Measurements from ENCODE around the gene TRIB2. TPM values are rescaled to one million over a fixed set of nuclear protein-coding genes. Genes with fewer than 3 reads are reported as not detected.

TRIB2 gene
- polyA plus RNA-seq, 2 donors: 10.0 to 10.6 TPM

DNA sequence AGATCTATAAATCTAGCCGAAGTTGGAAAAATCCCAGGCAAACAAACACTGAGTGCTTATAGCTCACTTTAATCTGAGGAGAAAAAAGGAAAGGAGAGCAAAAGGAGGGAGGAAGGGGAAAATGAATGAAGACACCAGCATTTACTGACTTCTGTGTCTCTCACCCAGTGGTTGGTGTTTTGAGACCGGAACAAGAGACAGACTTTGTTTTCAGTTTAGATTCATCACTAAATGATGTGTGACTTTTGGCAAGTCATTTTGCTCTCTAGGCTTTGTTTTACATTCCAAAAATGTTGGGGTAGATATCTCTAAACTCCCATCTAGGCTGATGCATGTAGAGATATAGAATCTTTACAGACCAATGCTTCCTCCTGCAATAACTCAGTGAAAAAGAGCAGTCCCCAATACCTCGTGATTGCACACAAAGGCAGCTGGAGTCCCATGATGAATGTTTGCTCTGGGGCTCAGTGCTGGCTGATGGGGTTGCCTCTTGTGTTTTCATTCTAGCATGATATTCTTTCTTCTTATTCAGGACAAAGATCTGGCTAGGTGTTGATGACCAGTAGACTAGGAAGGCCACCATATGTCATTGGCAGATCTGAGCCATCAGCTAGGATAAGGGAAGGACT lies 51.4 kb downstream of the TRIB2 start:
- Histone ChIP-seq H3K36me3 (ENCODE audit: control insufficient read depth in 2 of 2, insufficient read depth in 2 of 2, low read length in 1 of 2) (no peaks in the 10 kb centered on the region), H3K9me3 (ENCODE audit: control insufficient read depth in 2 of 2, insufficient read depth in 1 of 2, low read depth in 1 of 2, low read length in 1 of 2) (no peaks in the 10 kb centered on the region), H3K4me3 (ENCODE audit: low read depth in 1 of 2, low read length in 2 of 2) (no peak overlapping the region), H3K27me3 (ENCODE audit: control insufficient read depth in 1 of 2, insufficient read depth in 2 of 2, low read length in 2 of 2) (no peaks in the 10 kb centered on the region), H3K27ac (ENCODE audit: low read depth in 2 of 2, low read length in 1 of 2) (no peak overlapping the region), H3K4me1 (ENCODE audit: control insufficient read depth in 2 of 2, insufficient read depth in 2 of 2, low read length in 1 of 2) (no peaks in the 10 kb centered on the region)
- 68 to 71% methylated on average over 3 of the region's 3 CpGs for WGBS, 2 donors

DNA sequence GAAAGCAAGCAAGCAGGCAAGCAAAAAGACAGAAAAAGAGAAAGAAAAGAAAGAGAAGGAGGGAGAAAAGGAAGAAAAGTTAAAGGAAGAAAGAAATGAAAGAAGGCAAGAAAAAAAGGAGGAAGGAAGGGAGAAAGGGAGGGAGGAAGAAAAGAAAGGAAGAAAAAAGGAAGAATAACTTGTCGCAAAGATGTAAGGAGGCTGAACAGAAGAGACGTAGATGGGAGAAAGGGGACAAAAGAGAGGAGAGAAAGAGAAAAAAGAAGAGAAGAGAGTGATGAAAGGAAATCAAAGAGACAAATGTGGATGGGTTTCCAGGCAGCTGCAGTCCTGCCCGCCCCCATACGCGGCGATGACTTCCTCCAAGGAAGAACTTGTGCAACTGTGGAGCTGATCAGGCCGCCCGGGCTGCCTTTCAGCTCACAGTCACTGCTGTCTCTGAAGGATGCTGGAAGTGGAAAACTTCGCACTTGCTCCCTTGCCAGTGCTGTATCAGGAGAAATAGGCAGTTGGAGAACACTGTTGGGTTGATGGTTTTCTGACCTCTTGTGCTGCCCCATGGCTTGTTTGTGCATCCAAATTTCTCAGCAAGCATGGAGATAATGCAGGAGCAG lies 52.9 kb downstream of the TRIB2 start:
- Histone ChIP-seq H3K27me3 (ENCODE audit: control insufficient read depth in 1 of 2, insufficient read depth in 2 of 2, low read length in 2 of 2) (no peaks in the 10 kb centered on the region), H3K9me3 (ENCODE audit: control insufficient read depth in 2 of 2, insufficient read depth in 1 of 2, low read depth in 1 of 2, low read length in 1 of 2) (no peaks in the 10 kb centered on the region), H3K4me1 (ENCODE audit: control insufficient read depth in 2 of 2, insufficient read depth in 2 of 2, low read length in 1 of 2) (no peaks in the 10 kb centered on the region), H3K36me3 (ENCODE audit: control insufficient read depth in 2 of 2, insufficient read depth in 2 of 2, low read length in 1 of 2) (no peaks in the 10 kb centered on the region), H3K4me3 (ENCODE audit: low read depth in 1 of 2, low read length in 2 of 2) (no peak overlapping the region), H3K27ac (ENCODE audit: low read depth in 2 of 2, low read length in 1 of 2) (no peak overlapping the region)
- 63 to 68% methylated on average over 9 of the region's 9 CpGs for WGBS, 2 donors

GRCh38 chr2:12770300-12770968 lies 53.7 kb downstream of the TRIB2 start:
- no peak overlapping the region for H3K27ac ChIP-seq (ENCODE audit: low read depth in 2 of 2, low read length in 1 of 2)
- no peaks in the 10 kb centered on the region for H3K27me3 ChIP-seq (ENCODE audit: control insufficient read depth in 1 of 2, insufficient read depth in 2 of 2, low read length in 2 of 2)
- no peaks in the 10 kb centered on the region for H3K4me1 ChIP-seq (ENCODE audit: control insufficient read depth in 2 of 2, insufficient read depth in 2 of 2, low read length in 1 of 2)
- no peaks in the 10 kb centered on the region for H3K36me3 ChIP-seq (ENCODE audit: control insufficient read depth in 2 of 2, insufficient read depth in 2 of 2, low read length in 1 of 2)
- WGBS, 2 donors: 79 to 80% methylated on average over 8 of the region's 8 CpGs
- H3K9me3 ChIP-seq (ENCODE audit: control insufficient read depth in 2 of 2, insufficient read depth in 1 of 2, low read depth in 1 of 2, low read length in 1 of 2): no peaks in the 10 kb centered on the region
- H3K4me3 ChIP-seq (ENCODE audit: low read depth in 1 of 2, low read length in 2 of 2): no peak overlapping the region

DNA sequence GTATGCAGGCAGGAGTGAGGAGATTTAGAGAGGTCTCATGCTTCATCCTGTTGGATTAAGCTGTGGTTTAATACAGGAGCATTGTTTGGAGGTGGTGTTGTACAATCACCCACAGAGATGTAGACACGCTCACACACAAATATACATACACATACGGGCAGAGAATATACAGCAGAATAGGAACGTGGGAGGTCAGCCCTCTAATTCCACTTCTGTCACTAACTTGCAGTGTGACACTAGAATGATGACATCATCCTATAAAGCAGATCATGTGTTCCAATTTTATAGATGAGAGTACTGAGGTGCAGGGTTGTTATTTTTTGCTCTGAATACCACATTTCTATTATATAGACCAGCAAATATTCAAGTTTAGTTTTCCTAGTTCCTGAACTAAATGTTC lies 54.4 kb downstream of the TRIB2 start:
- H3K9me3 ChIP-seq (ENCODE audit: control insufficient read depth in 2 of 2, insufficient read depth in 1 of 2, low read depth in 1 of 2, low read length in 1 of 2): no peaks in the 10 kb centered on the region
- H3K27ac ChIP-seq (ENCODE audit: low read depth in 2 of 2, low read length in 1 of 2): no peak overlapping the region
- no peaks in the 10 kb centered on the region for H3K4me1 ChIP-seq (ENCODE audit: control insufficient read depth in 2 of 2, insufficient read depth in 2 of 2, low read length in 1 of 2)
- 91 to 93% methylated on average over 3 of the region's 3 CpGs for WGBS, 2 donors
- H3K36me3 ChIP-seq (ENCODE audit: control insufficient read depth in 2 of 2, insufficient read depth in 2 of 2, low read length in 1 of 2): no peaks in the 10 kb centered on the region
- no peaks in the 10 kb centered on the region for H3K27me3 ChIP-seq (ENCODE audit: control insufficient read depth in 1 of 2, insufficient read depth in 2 of 2, low read length in 2 of 2)
- no peak overlapping the region for H3K4me3 ChIP-seq (ENCODE audit: low read depth in 1 of 2, low read length in 2 of 2)

GRCh38 chr2:12773586-12774394 lies 57.1 kb downstream of the TRIB2 start:
- Histone ChIP-seq H3K9me3 (ENCODE audit: control insufficient read depth in 2 of 2, insufficient read depth in 1 of 2, low read depth in 1 of 2, low read length in 1 of 2) (no peaks in the 10 kb centered on the region), H3K27ac (ENCODE audit: low read depth in 2 of 2, low read length in 1 of 2) (no peak overlapping the region), H3K36me3 (ENCODE audit: control insufficient read depth in 2 of 2, insufficient read depth in 2 of 2, low read length in 1 of 2) (no peaks in the 10 kb centered on the region), H3K4me3 (ENCODE audit: low read depth in 1 of 2, low read length in 2 of 2) (no peak overlapping the region), H3K4me1 (ENCODE audit: control insufficient read depth in 2 of 2, insufficient read depth in 2 of 2, low read length in 1 of 2) (no peaks in the 10 kb centered on the region), H3K27me3 (ENCODE audit: control insufficient read depth in 1 of 2, insufficient read depth in 2 of 2, low read length in 2 of 2) (no peaks in the 10 kb centered on the region)
- WGBS, 2 donors: 37 to 53% methylated on average over 3 of the region's 3 CpGs

GRCh38 chr2:12774395-12774727 lies 57.6 kb downstream of the TRIB2 start:
- no peaks in the 10 kb centered on the region for H3K4me1 ChIP-seq (ENCODE audit: control insufficient read depth in 2 of 2, insufficient read depth in 2 of 2, low read length in 1 of 2)
- WGBS, 2 donors: 83 to 91% methylated on average over 1 of the region's 1 CpG
- H3K27ac ChIP-seq (ENCODE audit: low read depth in 2 of 2, low read length in 1 of 2): no peak overlapping the region
- H3K36me3 ChIP-seq (ENCODE audit: control insufficient read depth in 2 of 2, insufficient read depth in 2 of 2, low read length in 1 of 2): no peaks in the 10 kb centered on the region
- no peak overlapping the region for H3K4me3 ChIP-seq (ENCODE audit: low read depth in 1 of 2, low read length in 2 of 2)
- H3K27me3 ChIP-seq (ENCODE audit: control insufficient read depth in 1 of 2, insufficient read depth in 2 of 2, low read length in 2 of 2): no peaks in the 10 kb centered on the region
- no peaks in the 10 kb centered on the region for H3K9me3 ChIP-seq (ENCODE audit: control insufficient read depth in 2 of 2, insufficient read depth in 1 of 2, low read depth in 1 of 2, low read length in 1 of 2)

- H3K4me1 ChIP-seq (ENCODE audit: control insufficient read depth in 2 of 2, insufficient read depth in 2 of 2, low read length in 1 of 2): no peaks in the 10 kb centered on the region
- WGBS, 2 donors: 77 to 86% methylated on average over 1 of the region's 1 CpG
- H3K27me3 ChIP-seq (ENCODE audit: control insufficient read depth in 1 of 2, insufficient read depth in 2 of 2, low read length in 2 of 2): no peaks in the 10 kb centered on the region
- H3K4me3 ChIP-seq (ENCODE audit: low read depth in 1 of 2, low read length in 2 of 2): no peak overlapping the region
- no peaks in the 10 kb centered on the region for H3K9me3 ChIP-seq (ENCODE audit: control insufficient read depth in 2 of 2, insufficient read depth in 1 of 2, low read depth in 1 of 2, low read length in 1 of 2)
- no peak overlapping the region for H3K27ac ChIP-seq (ENCODE audit: low read depth in 2 of 2, low read length in 1 of 2)
- no peaks in the 10 kb centered on the region for H3K36me3 ChIP-seq (ENCODE audit: control insufficient read depth in 2 of 2, insufficient read depth in 2 of 2, low read length in 1 of 2)
Measured at GRCh38 chr2:12776521-12776961, 59.8 kb downstream of the TRIB2 start.

DNA sequence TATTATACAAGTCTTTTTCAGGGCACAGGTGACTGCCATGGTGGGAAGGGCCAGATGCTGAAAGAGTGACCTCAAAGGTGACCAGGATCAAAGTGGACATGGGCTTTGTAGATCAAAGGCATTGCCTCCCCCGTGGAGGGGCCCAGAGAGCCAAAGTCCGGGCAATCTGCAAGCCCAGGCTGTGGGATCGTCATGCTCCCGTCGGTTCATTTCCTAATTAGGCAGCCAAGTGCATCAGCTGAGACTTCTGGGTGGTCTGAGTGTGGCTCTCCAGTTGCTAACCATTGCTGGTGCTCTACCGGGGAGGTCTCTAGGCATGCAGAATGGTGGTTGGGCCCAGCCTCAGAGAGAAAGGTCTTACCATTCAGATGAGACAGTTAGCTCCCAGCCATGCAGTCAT lies 61.6 kb downstream of the TRIB2 start:
- H3K4me1 ChIP-seq (ENCODE audit: control insufficient read depth in 2 of 2, insufficient read depth in 2 of 2, low read length in 1 of 2): no peaks in the 10 kb centered on the region
- no peaks in the 10 kb centered on the region for H3K27me3 ChIP-seq (ENCODE audit: control insufficient read depth in 1 of 2, insufficient read depth in 2 of 2, low read length in 2 of 2)
- no peaks in the 10 kb centered on the region for H3K9me3 ChIP-seq (ENCODE audit: control insufficient read depth in 2 of 2, insufficient read depth in 1 of 2, low read depth in 1 of 2, low read length in 1 of 2)
- H3K4me3 ChIP-seq (ENCODE audit: low read depth in 1 of 2, low read length in 2 of 2): no peak overlapping the region
- 62 to 67% methylated on average over 6 of the region's 6 CpGs for WGBS, 2 donors
- H3K27ac ChIP-seq (ENCODE audit: low read depth in 2 of 2, low read length in 1 of 2): no peak overlapping the region
- H3K36me3 ChIP-seq (ENCODE audit: control insufficient read depth in 2 of 2, insufficient read depth in 2 of 2, low read length in 1 of 2): no peaks in the 10 kb centered on the region

DNA sequence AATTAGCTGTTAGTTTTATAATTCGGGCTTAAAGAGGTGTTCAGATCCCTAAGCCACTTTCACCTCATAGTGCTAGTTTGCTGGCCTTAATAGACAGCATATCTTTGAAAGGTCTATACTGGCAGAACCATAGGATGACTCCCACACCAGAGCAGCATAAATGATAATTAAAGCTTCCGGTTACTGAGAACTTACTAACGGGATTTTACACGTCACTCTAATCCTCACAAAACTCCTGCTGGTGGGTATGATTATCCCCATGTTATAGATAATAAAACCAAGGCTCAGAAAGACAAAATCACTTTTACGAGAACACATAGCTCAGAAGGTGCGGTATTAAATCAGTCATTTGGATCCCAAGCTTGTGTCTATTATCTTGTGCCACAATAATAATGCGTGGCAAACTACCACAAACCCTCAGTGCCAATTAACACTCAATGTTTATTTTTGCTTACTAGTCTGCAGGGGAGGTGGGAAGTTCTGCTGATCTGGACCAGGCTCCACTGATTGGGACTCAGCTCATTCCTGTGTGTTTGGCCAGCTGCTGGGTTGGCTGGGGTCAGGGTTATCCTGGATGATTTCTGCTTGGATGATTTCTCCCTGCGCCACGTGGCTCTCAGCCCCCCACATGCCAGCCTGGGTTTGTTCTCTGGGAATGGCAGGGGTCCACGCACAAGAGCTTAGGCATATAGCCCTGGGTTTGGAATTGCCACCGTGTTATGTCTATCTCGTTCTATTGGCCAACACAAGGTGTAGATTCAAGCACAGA lies 62.3 kb downstream of the TRIB2 start:
- H3K27ac ChIP-seq (ENCODE audit: low read depth in 2 of 2, low read length in 1 of 2): no peak overlapping the region

More for the DNA sequence above, 62.3 kb downstream of the TRIB2 start:
- no peaks in the 10 kb centered on the region for H3K36me3 ChIP-seq (ENCODE audit: control insufficient read depth in 2 of 2, insufficient read depth in 2 of 2, low read length in 1 of 2)
- no peaks in the 10 kb centered on the region for H3K9me3 ChIP-seq (ENCODE audit: control insufficient read depth in 2 of 2, insufficient read depth in 1 of 2, low read depth in 1 of 2, low read length in 1 of 2)
- 89 to 91% methylated on average over 12 of the region's 12 CpGs for WGBS, 2 donors
- H3K27me3 ChIP-seq (ENCODE audit: control insufficient read depth in 1 of 2, insufficient read depth in 2 of 2, low read length in 2 of 2): no peaks in the 10 kb centered on the region
- H3K4me1 ChIP-seq (ENCODE audit: control insufficient read depth in 2 of 2, insufficient read depth in 2 of 2, low read length in 1 of 2): no peaks in the 10 kb centered on the region
- H3K4me3 ChIP-seq (ENCODE audit: low read depth in 1 of 2, low read length in 2 of 2): no peak overlapping the region

Measured in esophagus (tissue), 2 donors.